MCF 10A (cell line): ENCODE data around the gene GNAI2. TPM values are rescaled to one million over a fixed set of nuclear protein-coding genes. Genes with fewer than 3 reads are reported as not detected.

ENCODE experiments used
- BruUV-seq: library from RNA; stranded (reverse); fragments of 400-500 nt; replicated peaks from 2 replicates; lab custom pipeline; 2021; lab: Mats Ljungman, UMichigan
- CTCF ChIA-PET: fragments of 300-600 bp; sonication (Branson Sonifier 250); formaldehyde crosslinking; extraction: SDS; loops from one replicate; lab custom pipeline; 2021; ENCODE audit warnings: antibody characterized with exemption, inconsistent platforms; lab: Yijun Ruan, JAX
- POLR2A ChIA-PET: fragments of 300-600, 350-650 bp; sonication (Branson Sonifier 250); formaldehyde crosslinking; extraction: SDS; loops from one replicate; lab custom pipeline; 2020; ENCODE audit warnings: antibody characterized with exemption, inconsistent platforms; lab: Yijun Ruan, JAX
- DNase-seq: peaks from one replicate; pipeline ENCODE4 v3.0.0-alpha.2; 2018; ENCODE audit not compliant: unreplicated experiment
- H3K27ac Mint-ChIP-seq: one replicate; pipeline ENCODE4 v1.8.0; 2022; ENCODE audit warnings: mild to moderate bottlenecking, low read depth, mixed read lengths; ENCODE audit not compliant: unreplicated experiment
- H3K27me3 Mint-ChIP-seq: one replicate; pipeline ENCODE4 v1.8.0; 2022; ENCODE audit warnings: mixed read lengths; ENCODE audit not compliant: insufficient read depth, unreplicated experiment
- H3K36me3 Mint-ChIP-seq: one replicate; pipeline ENCODE4 v1.8.0; 2022; ENCODE audit warnings: mild to moderate bottlenecking, moderate library complexity, mixed read lengths; ENCODE audit not compliant: insufficient read depth, unreplicated experiment
- H3K4me1 Mint-ChIP-seq: one replicate; pipeline ENCODE4 v1.8.0; 2022; ENCODE audit warnings: mixed read lengths; ENCODE audit not compliant: insufficient read depth, unreplicated experiment
- H3K4me3 Mint-ChIP-seq: one replicate; pipeline ENCODE4 v1.8.0; 2022; ENCODE audit warnings: mild to moderate bottlenecking, moderate library complexity, mixed read lengths; ENCODE audit not compliant: unreplicated experiment
- H3K9me3 Mint-ChIP-seq: one replicate; pipeline ENCODE4 v1.8.0; 2022; ENCODE audit warnings: mixed read lengths; ENCODE audit not compliant: unreplicated experiment
- intact Hi-C: fragments of 100-400 bp; cut with micrococcal nuclease; formaldehyde crosslinking; loops from 2 replicates; pipeline ENCODE4 v1.14.1; 2022
- total RNA-seq: library from RNA; stranded (reverse); gene quantifications from 2 replicates; pipeline ENCODE4 v1.2.3, GENCODE V29; 2022
- TF ChIP-seq, protein P1 (sequence below): fragments of 200-600 bp; IDR thresholded peaks from one replicate; pipeline ENCODE4 v1.8.0; 2022; ENCODE audit warnings: antibody characterized with exemption, mild to moderate bottlenecking; ENCODE audit not compliant: unreplicated experiment

The GNAI2 gene
- total RNA-seq, 1 experiment from 2014 or later: 123 TPM

DNA sequence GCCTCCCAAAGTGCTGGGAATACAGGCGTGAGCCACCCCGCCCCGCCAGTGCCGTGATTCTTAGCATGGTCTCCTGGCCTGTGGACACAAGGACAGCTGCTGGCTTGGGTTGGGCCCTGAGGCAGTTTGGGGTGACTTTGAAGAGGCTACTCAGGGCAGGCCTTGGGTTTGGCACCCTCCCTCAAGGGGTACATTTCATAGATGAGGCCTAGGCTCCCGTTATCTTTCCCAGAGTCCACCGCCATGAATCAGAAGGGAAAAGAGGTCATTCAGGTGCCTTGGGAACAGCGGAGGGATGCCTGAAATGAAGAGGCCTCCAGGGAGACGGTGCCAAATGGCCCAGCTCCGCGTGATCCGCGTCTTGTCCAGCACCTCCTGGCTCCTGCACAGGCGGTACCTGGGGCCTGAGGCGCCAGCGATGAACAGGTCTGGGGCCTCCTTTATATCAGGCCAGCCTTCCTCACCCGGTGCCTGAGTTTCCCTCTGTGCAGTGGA lies 9.3 kb downstream of the GNAI2 start:
- DNase-seq: no peak
- Mint-ChIP-seq H3K4me3 (peak overlapping the region; percentile 55), H3K9me3 (no peaks in the 10 kb centered on the region), H3K36me3 (peaks cover 4% of the 10 kb centered on the region), H3K27ac (peak overlapping the region; percentile 91), H3K4me1 (peaks cover 50% of the 10 kb centered on the region), H3K27me3 (no peaks in the 10 kb centered on the region)
- CTCF ChIA-PET: interaction anchor here (0.5 to 5.8 kb wide), 5 partner anchors 17 to 68 kb away, joined by 3 to 107 read pairs (median 3); no protein-coding TSS in a partner anchor
- POLR2A ChIA-PET: interaction anchor here (1.2 to 3.5 kb wide), 3 partner anchors 10 to 47 kb away, joined by 5 to 26 read pairs (median 7); partner anchors contain the start of gene IFRD2
- no TSS peak for BruUV-seq
- TF ChIP-seq, protein P1, sequence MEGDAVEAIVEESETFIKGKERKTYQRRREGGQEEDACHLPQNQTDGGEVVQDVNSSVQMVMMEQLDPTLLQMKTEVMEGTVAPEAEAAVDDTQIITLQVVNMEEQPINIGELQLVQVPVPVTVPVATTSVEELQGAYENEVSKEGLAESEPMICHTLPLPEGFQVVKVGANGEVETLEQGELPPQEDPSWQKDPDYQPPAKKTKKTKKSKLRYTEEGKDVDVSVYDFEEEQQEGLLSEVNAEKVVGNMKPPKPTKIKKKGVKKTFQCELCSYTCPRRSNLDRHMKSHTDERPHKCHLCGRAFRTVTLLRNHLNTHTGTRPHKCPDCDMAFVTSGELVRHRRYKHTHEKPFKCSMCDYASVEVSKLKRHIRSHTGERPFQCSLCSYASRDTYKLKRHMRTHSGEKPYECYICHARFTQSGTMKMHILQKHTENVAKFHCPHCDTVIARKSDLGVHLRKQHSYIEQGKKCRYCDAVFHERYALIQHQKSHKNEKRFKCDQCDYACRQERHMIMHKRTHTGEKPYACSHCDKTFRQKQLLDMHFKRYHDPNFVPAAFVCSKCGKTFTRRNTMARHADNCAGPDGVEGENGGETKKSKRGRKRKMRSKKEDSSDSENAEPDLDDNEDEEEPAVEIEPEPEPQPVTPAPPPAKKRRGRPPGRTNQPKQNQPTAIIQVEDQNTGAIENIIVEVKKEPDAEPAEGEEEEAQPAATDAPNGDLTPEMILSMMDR: no peak
- intact Hi-C loops: no loop called here

DNA sequence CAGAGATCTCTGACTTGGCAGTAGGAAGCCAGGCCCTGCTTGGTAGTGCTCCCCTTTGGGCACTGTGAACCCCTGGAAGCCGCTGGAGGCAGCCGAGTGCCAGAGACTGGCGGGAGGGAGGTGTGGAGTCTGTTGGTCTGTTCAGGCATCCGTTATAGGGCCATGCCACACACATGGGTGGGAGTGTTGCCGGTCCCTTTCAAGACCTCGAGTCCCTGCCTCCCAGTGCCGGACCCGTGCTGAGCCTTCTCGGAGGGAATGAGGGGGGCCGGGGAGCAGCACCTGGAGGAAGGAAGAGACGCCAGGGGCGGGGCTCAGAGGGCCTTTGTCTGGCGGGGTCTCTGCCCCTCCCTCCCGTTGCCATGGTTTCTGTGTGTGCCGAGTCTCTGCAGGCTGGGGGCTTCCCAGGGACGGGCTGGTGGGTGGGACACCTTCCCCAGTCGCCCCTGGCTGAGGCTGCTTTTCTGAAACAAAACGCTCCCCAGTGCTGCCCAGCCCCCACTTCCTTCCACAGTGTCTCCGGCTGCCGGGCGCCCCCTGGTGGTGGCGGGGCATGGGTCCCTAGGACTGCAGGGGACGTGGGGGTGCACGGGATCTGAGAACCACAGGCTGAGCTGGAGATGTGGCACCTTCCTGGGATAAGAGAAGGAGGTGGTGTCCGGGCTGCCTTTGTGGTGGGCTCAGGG lies 10.0 kb downstream of the GNAI2 start:
- POLR2A ChIA-PET: interaction anchor here (0.7 to 4.6 kb wide), 10 partner anchors 9 to 115 kb away, joined by 3 to 102 read pairs (median 4); partner anchors contain the start of genes GNAI2 and IFRD2

DNA sequence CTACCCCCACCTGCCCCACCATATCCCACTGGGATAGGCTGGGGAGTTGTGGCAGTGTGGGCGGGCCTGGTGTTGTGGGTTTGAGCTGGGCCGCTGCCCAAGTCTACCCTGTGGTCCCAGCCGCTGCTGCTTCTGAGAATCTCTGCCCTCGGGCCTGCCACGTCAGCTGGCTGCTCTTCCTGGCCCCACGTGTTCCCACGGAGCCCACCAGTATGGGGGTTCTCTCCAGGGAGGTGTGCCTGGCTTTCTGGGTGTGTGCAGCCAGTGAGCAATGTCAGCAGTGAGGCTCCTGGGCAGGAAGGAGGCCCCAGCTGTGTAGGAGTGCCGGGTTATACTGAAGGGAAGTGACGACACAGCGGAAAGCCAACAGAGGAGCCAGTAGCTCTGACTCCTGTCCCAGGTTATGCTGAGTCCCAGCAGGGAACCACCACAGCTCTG lies 10.5 kb downstream of the GNAI2 start:
- intact Hi-C loops: loop anchor here (1.0 kb wide), 3 partner anchors 10 to 27 kb away; partner anchors contain the start of gene GNAI2

More for the DNA sequence above, 10.0 kb downstream of the GNAI2 start:
- intact Hi-C loops: loop anchor here (1.0 kb wide), 3 partner anchors 10 to 27 kb away; partner anchors contain the start of gene GNAI2
- BruUV-seq: no TSS peak
- Mint-ChIP-seq H3K9me3 (no peaks in the 10 kb centered on the region), H3K36me3 (peaks cover 11% of the 10 kb centered on the region), H3K4me1 (peaks cover 54% of the 10 kb centered on the region), H3K27me3 (no peaks in the 10 kb centered on the region), H3K4me3 (peak overlapping the region; percentile 55), H3K27ac (peak overlapping the region; percentile 91)
- CTCF ChIA-PET: interaction anchor here (0.5 to 5.8 kb wide), 35 partner anchors 9 to 683 kb away, joined by 3 to 107 read pairs (median 4); partner anchors contain the start of genes GNAI2, GNAT1, IFRD2 and SEMA3B
- TF ChIP-seq, protein P1: peak; percentile 98
- DNase-seq: peak; percentile 91

More for the DNA sequence above, 10.5 kb downstream of the GNAI2 start:
- DNase-seq: peak; percentile 94
- BruUV-seq: no TSS peak
- H3K27ac Mint-ChIP-seq: peak overlapping the region; percentile 91
- H3K36me3 Mint-ChIP-seq: peaks cover 15% of the 10 kb centered on the region
- ChIA-PET POLR2A (interaction anchor here (0.6 to 4.6 kb wide), 17 partner anchors 10 to 1422 kb away, joined by 3 to 102 read pairs (median 4); partner anchors contain the start of genes GNAI2, HYAL3, IFRD2 and NAA80), CTCF (interaction anchor here (0.5 to 5.8 kb wide), 39 partner anchors 9 to 683 kb away, joined by 3 to 107 read pairs (median 4); partner anchors contain the start of genes GNAI2, GNAT1, IFRD2 and SEMA3B)
- H3K9me3 Mint-ChIP-seq: no peaks in the 10 kb centered on the region
- H3K27me3 Mint-ChIP-seq: no peaks in the 10 kb centered on the region
- peak overlapping the region; percentile 55 for H3K4me3 Mint-ChIP-seq
- peaks cover 56% of the 10 kb centered on the region for H3K4me1 Mint-ChIP-seq
- TF ChIP-seq, protein P1: no peak
